Keratinocyte (primary cell): Measurements from ENCODE around the gene TSHZ3.

ENCODE experiments used
- EZH2 ChIP-seq: IDR thresholded peaks from one replicate; pipeline ENCODE4 v1.6.1; 2012; ENCODE audit warnings: inconsistent platforms, mild to moderate bottlenecking, low read length, moderate library complexity
- TF ChIP-seq, protein P1 (sequence below), 3 experiments: IDR thresholded peaks in 1 of 3; conservative IDR thresholded peaks in 1 of 3; optimal IDR thresholded peaks in 1 of 3; 2 replicates in 2 of 3; 3 replicates in 1 of 3; pipeline versions ENCODE3 to v1.5.1; 2011; ENCODE audit warnings: low read length in 3 of 3, mild to moderate bottlenecking in 3 of 3, moderate library complexity in 2 of 3, control low read depth in 1 of 3, inconsistent platforms in 1 of 3; ENCODE audit not compliant: insufficient read depth in 2 of 3; ENCODE audit errors: extremely low read depth in 1 of 3

- TF ChIP-seq, protein P1, sequence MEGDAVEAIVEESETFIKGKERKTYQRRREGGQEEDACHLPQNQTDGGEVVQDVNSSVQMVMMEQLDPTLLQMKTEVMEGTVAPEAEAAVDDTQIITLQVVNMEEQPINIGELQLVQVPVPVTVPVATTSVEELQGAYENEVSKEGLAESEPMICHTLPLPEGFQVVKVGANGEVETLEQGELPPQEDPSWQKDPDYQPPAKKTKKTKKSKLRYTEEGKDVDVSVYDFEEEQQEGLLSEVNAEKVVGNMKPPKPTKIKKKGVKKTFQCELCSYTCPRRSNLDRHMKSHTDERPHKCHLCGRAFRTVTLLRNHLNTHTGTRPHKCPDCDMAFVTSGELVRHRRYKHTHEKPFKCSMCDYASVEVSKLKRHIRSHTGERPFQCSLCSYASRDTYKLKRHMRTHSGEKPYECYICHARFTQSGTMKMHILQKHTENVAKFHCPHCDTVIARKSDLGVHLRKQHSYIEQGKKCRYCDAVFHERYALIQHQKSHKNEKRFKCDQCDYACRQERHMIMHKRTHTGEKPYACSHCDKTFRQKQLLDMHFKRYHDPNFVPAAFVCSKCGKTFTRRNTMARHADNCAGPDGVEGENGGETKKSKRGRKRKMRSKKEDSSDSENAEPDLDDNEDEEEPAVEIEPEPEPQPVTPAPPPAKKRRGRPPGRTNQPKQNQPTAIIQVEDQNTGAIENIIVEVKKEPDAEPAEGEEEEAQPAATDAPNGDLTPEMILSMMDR (optimal IDR thresholded peaks at IDR 0.05 in 1 of 3, IDR thresholded peaks at IDR 0.05 in 1 of 3, conservative IDR thresholded peaks at IDR 0.05 in 1 of 3; ENCODE audit: extremely low read depth in 1 of 3, insufficient read depth in 2 of 3, low read length in 3 of 3): no peak
- no peak for TF ChIP-seq EZH2
Observed at GRCh38 chr19:31306006-31306753, 43.1 kb downstream of the TSHZ3 start.
